ENCODE results near the gene NPW. TPM values are rescaled to one million over a fixed set of nuclear protein-coding genes. Genes with fewer than 3 reads are reported as not detected.

NPW gene
- total and polyA plus RNA-seq, 12 donors, result 0.50 to 3.9 (median 1.2) TPM; not detected in 6

DNA sequence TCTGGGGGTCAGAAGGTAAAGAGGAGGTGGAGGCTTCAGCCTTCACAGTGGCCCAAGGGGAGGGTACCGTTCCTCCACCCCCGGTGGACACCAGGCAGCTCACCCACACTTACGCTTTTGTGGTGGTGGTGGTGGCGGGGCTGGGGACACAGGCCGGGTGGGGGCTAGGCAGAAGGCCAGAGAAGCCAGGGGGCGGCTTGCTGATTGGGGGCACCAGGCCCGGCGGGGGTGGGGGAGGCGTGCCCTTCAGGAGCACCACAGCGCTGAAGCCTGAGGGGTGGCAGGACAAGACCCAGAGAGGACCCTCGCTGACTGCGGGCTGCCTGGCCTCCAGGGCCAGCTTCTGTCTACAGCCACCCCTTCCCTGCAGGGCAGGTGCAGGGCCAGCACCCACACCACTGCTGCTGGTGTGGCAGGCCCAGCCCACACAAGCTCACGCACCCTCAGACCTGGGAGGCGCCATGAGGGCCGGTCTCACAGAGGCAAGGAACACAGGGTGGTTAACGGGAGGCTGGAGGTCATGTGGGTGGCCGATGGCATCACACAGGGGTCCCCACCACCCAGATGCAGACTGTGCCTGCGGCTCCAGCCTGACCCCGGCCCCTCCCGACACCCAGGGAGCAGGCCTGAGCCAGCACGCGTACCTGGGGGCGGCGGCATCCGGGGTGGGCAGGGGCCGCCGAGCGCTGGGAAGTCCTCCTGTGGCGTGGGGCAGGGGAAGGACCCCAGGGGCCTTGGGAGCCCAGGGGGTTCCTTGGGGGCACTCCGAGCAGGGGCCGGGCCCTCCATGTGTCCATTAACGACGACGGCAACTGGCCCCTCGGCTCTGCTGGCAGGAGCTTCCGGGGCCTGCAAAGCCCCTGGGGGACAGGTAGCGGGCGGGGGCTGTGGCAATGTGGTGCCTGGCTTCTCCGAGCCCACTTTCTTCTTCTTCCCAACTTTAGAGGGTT is 20.5 kb upstream of the NPW start:
- no peaks in the 10 kb centered on the region for H3K9me3 ChIP-seq (replicated peaks in 1 of 3)
- TF ChIP-seq POLR2A (IDR thresholded peaks at IDR 0.05), result no peak
- TF ChIP-seq, protein P1, sequence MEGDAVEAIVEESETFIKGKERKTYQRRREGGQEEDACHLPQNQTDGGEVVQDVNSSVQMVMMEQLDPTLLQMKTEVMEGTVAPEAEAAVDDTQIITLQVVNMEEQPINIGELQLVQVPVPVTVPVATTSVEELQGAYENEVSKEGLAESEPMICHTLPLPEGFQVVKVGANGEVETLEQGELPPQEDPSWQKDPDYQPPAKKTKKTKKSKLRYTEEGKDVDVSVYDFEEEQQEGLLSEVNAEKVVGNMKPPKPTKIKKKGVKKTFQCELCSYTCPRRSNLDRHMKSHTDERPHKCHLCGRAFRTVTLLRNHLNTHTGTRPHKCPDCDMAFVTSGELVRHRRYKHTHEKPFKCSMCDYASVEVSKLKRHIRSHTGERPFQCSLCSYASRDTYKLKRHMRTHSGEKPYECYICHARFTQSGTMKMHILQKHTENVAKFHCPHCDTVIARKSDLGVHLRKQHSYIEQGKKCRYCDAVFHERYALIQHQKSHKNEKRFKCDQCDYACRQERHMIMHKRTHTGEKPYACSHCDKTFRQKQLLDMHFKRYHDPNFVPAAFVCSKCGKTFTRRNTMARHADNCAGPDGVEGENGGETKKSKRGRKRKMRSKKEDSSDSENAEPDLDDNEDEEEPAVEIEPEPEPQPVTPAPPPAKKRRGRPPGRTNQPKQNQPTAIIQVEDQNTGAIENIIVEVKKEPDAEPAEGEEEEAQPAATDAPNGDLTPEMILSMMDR (IDR thresholded peaks at IDR 0.05), result no peak
- WGBS, 4 donors, result 93 to 94% (median 94%) methylated on average over 7 to 39 of the region's 39 CpGs
- no peak overlapping the region for H3K4me3 ChIP-seq
- intact Hi-C loops (cut with DNase I), result no loop called here
- peaks cover 0 to 57% of the 10 kb centered on the region in 2 donors for H3K36me3 ChIP-seq (replicated peaks in 1 of 2)
- peak overlapping the region in 1 of 5 donors; percentile 76 for H3K27ac ChIP-seq
- no peaks in the 10 kb centered on the region for H3K27me3 ChIP-seq
- peaks cover 0 to 28% of the 10 kb centered on the region in 2 donors for H3K4me1 ChIP-seq (replicated peaks in 1 of 2)
- DNase-seq, result no peak

GRCh38 chr16:1999866-2000514 is 19.6 kb upstream of the NPW start:
- Histone ChIP-seq H3K4me1 (replicated peaks in 1 of 2) (peaks cover 0 to 36% of the 10 kb centered on the region in 2 donors), H3K36me3 (replicated peaks in 1 of 2) (peaks cover 0 to 57% of the 10 kb centered on the region in 2 donors), H3K27ac (peak overlapping the region in 1 of 5 donors; percentile 76), H3K4me3 (no peak overlapping the region), H3K9me3 (replicated peaks in 1 of 3) (no peaks in the 10 kb centered on the region), H3K27me3 (no peaks in the 10 kb centered on the region)
- 82 to 90% (median 89%) methylated on average over 16 to 28 of the region's 28 CpGs for WGBS, 4 donors
- DNase-seq, result no peak
- TF ChIP-seq, protein P1 (IDR thresholded peaks at IDR 0.05), result no peak
- no peak for TF ChIP-seq POLR2A (IDR thresholded peaks at IDR 0.05)
- intact Hi-C loops (cut with DNase I), result no loop called here

DNA sequence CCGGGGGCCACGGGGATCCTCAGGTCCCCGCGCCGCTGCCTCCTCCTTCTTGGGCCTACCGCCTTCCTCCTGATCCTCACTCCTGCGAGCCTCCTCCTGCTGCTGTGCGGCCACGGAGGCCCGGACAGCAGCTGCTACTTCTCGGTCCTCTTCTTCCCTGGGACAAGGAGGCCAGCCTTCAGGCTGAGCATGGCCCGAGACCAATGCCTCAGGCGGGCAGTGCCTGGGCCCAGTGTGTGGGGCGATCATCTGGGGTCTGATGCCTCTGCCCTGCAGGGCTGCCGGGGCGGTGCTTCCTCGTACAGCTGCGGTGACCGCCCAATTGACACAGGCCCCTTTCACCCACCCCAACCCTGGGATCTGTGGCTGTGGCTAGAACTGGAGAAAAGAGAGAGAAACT is 18.6 kb upstream of the NPW start:
- peaks cover 0 to 57% of the 10 kb centered on the region in 2 donors for H3K36me3 ChIP-seq (replicated peaks in 1 of 2)
- no peaks in the 10 kb centered on the region for H3K27me3 ChIP-seq
- H3K4me1 ChIP-seq (replicated peaks in 1 of 2), result peaks cover 0 to 43% of the 10 kb centered on the region in 2 donors
- TF ChIP-seq, protein P1 (IDR thresholded peaks at IDR 0.05), result no peak
- TF ChIP-seq POLR2A (IDR thresholded peaks at IDR 0.05), result no peak
- no peak overlapping the region for H3K4me3 ChIP-seq
- intact Hi-C loops (cut with DNase I), result no loop called here
- no peak overlapping the region for H3K27ac ChIP-seq
- 92 to 95% (median 95%) methylated on average over 7 to 19 of the region's 19 CpGs for WGBS, 4 donors
- no peak for DNase-seq
- no peaks in the 10 kb centered on the region for H3K9me3 ChIP-seq (replicated peaks in 1 of 3)

All from adrenal gland (tissue), 12 donors.